Measurements from ENCODE around the gene INTS2. TPM values are rescaled to one million over a fixed set of nuclear protein-coding genes. Genes with fewer than 3 reads are reported as not detected.
"Not testable (repeated sequence)": the region's sequence is repeated elsewhere in the genome, so short reads cannot be mapped to it uniquely, and the experiment has no call there.

Gene INTS2
- total RNA-seq, 5 donors from 2014 or later (not counting 1 experiment from before 2014, with no cell fraction given), result 15.2 to 21.2 (median 16.9) TPM

DNA sequence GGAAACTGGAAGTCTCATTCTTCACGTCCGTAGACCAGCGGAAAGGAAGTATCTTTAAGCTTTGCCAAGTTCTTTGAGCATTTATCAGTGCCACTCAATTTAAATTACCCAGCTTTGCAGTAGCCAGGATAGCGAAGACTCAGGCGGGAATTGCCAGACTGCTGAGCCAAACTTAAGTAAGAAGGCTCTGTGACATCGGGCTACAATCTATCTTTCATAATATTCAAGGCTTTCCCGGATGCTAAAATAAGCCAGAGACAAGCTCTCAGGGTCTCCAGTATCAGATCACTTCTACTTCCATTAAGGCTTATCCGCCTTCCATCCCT lies 64.0 kb downstream of the INTS2 start:
- 4% methylated on average over 7 of the region's 8 CpGs for WGBS (ENCODE audit: insufficient coverage)
- Mint-ChIP-seq H3K4me3 (peak overlapping the region; percentile 94 to 97 (median 95)), H3K27ac (peak overlapping the region; percentile 93 to 94), H3K4me1 (peaks cover 27 to 37% (median 30%) of the 10 kb centered on the region in 3 donors), H3K9me3 (no peaks in the 10 kb centered on the region), H3K36me3 (peaks cover 4% of the 10 kb centered on the region), H3K27me3 (no peaks in the 10 kb centered on the region)
- H3K9me3 ChIP-seq, result no peaks in the 10 kb centered on the region
- peak overlapping the region; percentile 81 to 96 for H3K4me3 ChIP-seq (ENCODE audit: control insufficient read depth in 1 of 2, extremely low read depth in 1 of 2, low read length in 1 of 2)
- peaks cover 4 to 12% of the 10 kb centered on the region in 2 experiments for H3K4me1 ChIP-seq (ENCODE audit: control insufficient read depth in 1 of 2, extremely low read depth in 1 of 2, insufficient read depth in 2 of 2, low read length in 2 of 2)
- POLR2A ChIA-PET, result interaction anchor here in 1 of 2 donors (0.6 to 0.7 kb wide), 7 partner anchors 11 to 1628 kb away, joined by 4 to 10 read pairs (median 6); no protein-coding TSS in a partner anchor
- CTCF ChIA-PET, result interaction anchor here (0.6 to 1.2 kb wide), 4 partner anchors 41 to 820 kb away, joined by 3 to 5 read pairs (median 4); no protein-coding TSS in a partner anchor
- H3K27me3 ChIP-seq (replicated peaks in 1 of 2; ENCODE audit: control insufficient read depth in 2 of 2, extremely low read depth in 1 of 2, insufficient read depth in 2 of 2, low read length in 1 of 2), result no peaks in the 10 kb centered on the region
- peak in 1 of 35 experiments; percentile 0 for DNase-seq
- ATAC-seq (replicated peaks in 1 of 4), result peak in 3 of 4 experiments; percentile 0 to 19 (median 11)
- H3K36me3 ChIP-seq (ENCODE audit: control insufficient read depth in 2 of 2, extremely low read depth in 1 of 2, insufficient read depth in 1 of 2, low read length in 1 of 2), result peaks cover 0 to 3% of the 10 kb centered on the region in 2 donors
- H3K27ac ChIP-seq (ENCODE audit: low read length), result peak overlapping the region; percentile 61

- Histone ChIP-seq H3K27me3 (replicated peaks in 1 of 2; ENCODE audit: control insufficient read depth in 2 of 2, extremely low read depth in 1 of 2, insufficient read depth in 2 of 2, low read length in 1 of 2) (no peaks in the 10 kb centered on the region), H3K4me3 (ENCODE audit: control insufficient read depth in 1 of 2, extremely low read depth in 1 of 2, low read length in 1 of 2) (peak within 1 kb of the TSS; percentile 81 to 96), H3K36me3 (ENCODE audit: control insufficient read depth in 2 of 2, extremely low read depth in 1 of 2, insufficient read depth in 1 of 2, low read length in 1 of 2) (peaks cover 0 to 3% of the 10 kb centered on the region in 2 donors), H3K4me1 (ENCODE audit: control insufficient read depth in 1 of 2, extremely low read depth in 1 of 2, insufficient read depth in 2 of 2, low read length in 2 of 2) (peaks cover 4 to 12% of the 10 kb centered on the region in 2 experiments), H3K27ac (ENCODE audit: low read length) (peak within 1 kb of the TSS; percentile 61), H3K9me3 (no peaks in the 10 kb centered on the region)
- Mint-ChIP-seq H3K4me1 (peaks cover 27 to 37% (median 30%) of the 10 kb centered on the region in 3 donors), H3K36me3 (peaks cover 4% of the 10 kb centered on the region), H3K9me3 (no peaks in the 10 kb centered on the region), H3K27ac (peak within 1 kb of the TSS; percentile 93 to 94), H3K4me3 (peak within 1 kb of the TSS; percentile 94 to 97 (median 95)), H3K27me3 (no peaks in the 10 kb centered on the region)
- DNase-seq (peak; percentile 69 to 93 (median 85)), ATAC-seq (replicated peaks in 1 of 4) (peak; percentile 99)
- POLR2A ChIA-PET, result interaction anchor here in 1 of 2 donors (0.6 to 0.7 kb wide), 9 partner anchors 11 to 1629 kb away, joined by 3 to 10 read pairs (median 4); no protein-coding TSS in a partner anchor
- CTCF ChIA-PET, result interaction anchor here (0.6 to 1.2 kb wide), 6 partner anchors 12 to 819 kb away, joined by 3 to 9 read pairs (median 4); no protein-coding TSS in a partner anchor
- 0% methylated on average over 39 of the region's 43 CpGs for WGBS (ENCODE audit: insufficient coverage)
Measured at GRCh38 chr17:61862975-61863800, 64.6 kb downstream of the INTS2 start, which contains the start of gene BRIP1. Gene BRIP1, minus strand, starts transcription at chr17:61863528. Its CDS starts 1,989 bp downstream, at chr17:61861539.

- no peaks in the 10 kb centered on the region for H3K9me3 Mint-ChIP-seq
- peaks cover 27 to 37% (median 30%) of the 10 kb centered on the region in 3 donors for H3K4me1 Mint-ChIP-seq
- ChIA-PET POLR2A (no interaction called here), CTCF (interaction anchor here in 1 of 2 donors (0.6 kb wide), 1 partner anchor 247 kb away, joined by 3 read pairs; no protein-coding TSS in a partner anchor)
- Histone ChIP-seq H3K9me3 (no peaks in the 10 kb centered on the region), H3K27me3 (replicated peaks in 1 of 2; ENCODE audit: control insufficient read depth in 2 of 2, extremely low read depth in 1 of 2, insufficient read depth in 2 of 2, low read length in 1 of 2) (no peaks in the 10 kb centered on the region), H3K27ac (ENCODE audit: low read length) (no peak overlapping the region), H3K4me1 (ENCODE audit: control insufficient read depth in 1 of 2, extremely low read depth in 1 of 2, insufficient read depth in 2 of 2, low read length in 2 of 2) (peaks cover 4 to 12% of the 10 kb centered on the region in 2 experiments), H3K36me3 (ENCODE audit: control insufficient read depth in 2 of 2, extremely low read depth in 1 of 2, insufficient read depth in 1 of 2, low read length in 1 of 2) (no peaks in the 10 kb centered on the region), H3K4me3 (ENCODE audit: control insufficient read depth in 1 of 2, extremely low read depth in 1 of 2, low read length in 1 of 2) (no peak overlapping the region)
- DNase-seq (no peak), ATAC-seq (replicated peaks in 1 of 4) (no peak)
- H3K36me3 Mint-ChIP-seq, result peaks cover 4% of the 10 kb centered on the region
- H3K4me3 Mint-ChIP-seq, result peak overlapping the region; percentile 94 to 97 (median 95)
- WGBS (ENCODE audit: insufficient coverage), result no CpG with 5 or more reads among the region's 1 CpG
- H3K27ac Mint-ChIP-seq, result peak overlapping the region; percentile 40 to 93
- H3K27me3 Mint-ChIP-seq, result no peaks in the 10 kb centered on the region
Measured at GRCh38 chr17:61862105-61862574, 65.6 kb downstream of the INTS2 start.

DNA sequence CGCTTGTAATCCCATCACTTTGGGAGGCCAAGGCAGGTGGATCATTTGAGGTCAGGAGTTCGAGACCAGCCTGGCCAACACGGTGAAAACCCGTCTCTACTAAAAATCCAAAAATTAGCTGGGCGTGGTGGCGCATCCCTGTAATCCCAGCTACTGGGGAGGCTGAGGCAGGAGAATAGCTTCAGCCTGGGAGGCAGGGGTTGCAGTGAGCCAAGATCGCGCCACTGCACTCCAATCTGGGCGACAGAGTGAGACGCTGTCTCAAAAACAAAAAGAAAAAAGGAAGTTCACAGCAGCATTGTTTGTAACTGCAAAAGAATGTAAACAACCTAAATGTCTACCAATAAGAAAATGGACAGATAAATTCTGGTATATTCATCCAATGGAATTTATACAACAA lies 67.4 kb downstream of the INTS2 start:
- ATAC-seq (replicated peaks in 1 of 4); DNase-seq; POLR2A ChIA-PET; H3K9me3 ChIP-seq; H3K4me3 Mint-ChIP-seq; CTCF ChIA-PET; H3K36me3 Mint-ChIP-seq; H3K36me3 ChIP-seq (ENCODE audit: control insufficient read depth in 2 of 2, extremely low read depth in 1 of 2, insufficient read depth in 1 of 2, low read length in 1 of 2); H3K27me3 Mint-ChIP-seq; H3K27ac Mint-ChIP-seq; H3K4me3 ChIP-seq (ENCODE audit: control insufficient read depth in 1 of 2, extremely low read depth in 1 of 2, low read length in 1 of 2); H3K27ac ChIP-seq (ENCODE audit: low read length); H3K27me3 ChIP-seq (replicated peaks in 1 of 2; ENCODE audit: control insufficient read depth in 2 of 2, extremely low read depth in 1 of 2, insufficient read depth in 2 of 2, low read length in 1 of 2); H3K9me3 Mint-ChIP-seq: not testable (repeated sequence)
- H3K4me1 ChIP-seq (ENCODE audit: control insufficient read depth in 1 of 2, extremely low read depth in 1 of 2, insufficient read depth in 2 of 2, low read length in 2 of 2), result peaks cover 4 to 12% of the 10 kb centered on the region in 2 experiments
- peaks cover 27 to 37% (median 30%) of the 10 kb centered on the region in 3 donors for H3K4me1 Mint-ChIP-seq
- WGBS (ENCODE audit: insufficient coverage), result 100% methylated on average over 3 of the region's 10 CpGs

DNA sequence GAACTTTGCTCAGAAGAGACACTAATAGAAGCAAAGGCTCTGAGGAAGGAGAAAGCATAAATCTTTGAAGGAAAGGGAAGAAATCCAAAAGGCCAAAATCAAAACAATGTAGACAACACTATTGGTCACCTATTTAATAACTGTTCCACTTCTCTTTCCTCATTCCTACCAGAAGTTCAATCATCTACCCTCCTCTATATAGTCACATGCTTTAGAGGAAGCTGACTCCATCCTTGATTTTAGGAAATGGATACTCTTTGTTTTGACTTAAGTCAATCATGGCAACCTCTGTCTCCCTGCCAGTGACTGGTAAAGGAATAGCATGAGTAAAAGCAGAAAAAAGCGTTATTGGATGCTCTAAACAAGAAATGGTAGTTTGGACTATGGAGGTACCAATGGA lies 71.7 kb downstream of the INTS2 start:
- H3K27ac Mint-ChIP-seq, result no peak overlapping the region

DNA sequence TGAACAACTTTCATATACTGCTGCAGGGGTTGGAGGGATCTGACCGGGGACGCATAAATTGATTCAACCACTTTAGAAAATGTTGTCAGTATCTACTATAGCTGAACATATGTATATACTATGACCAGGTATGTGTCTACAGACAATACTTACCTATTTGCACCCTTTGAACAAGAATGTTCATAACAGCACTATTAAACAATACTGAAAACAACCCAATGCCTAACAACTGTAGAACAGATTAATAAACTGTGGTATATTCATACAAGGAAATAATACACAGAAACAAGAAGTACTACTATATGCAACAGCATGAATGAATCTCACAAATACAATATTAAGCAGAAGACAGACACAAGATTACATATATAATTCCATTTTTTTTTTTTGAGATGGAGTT lies 74.9 kb downstream of the INTS2 start:
- ATAC-seq (replicated peaks in 1 of 4) (no peak), DNase-seq (no peak)
- no peak overlapping the region for H3K27ac Mint-ChIP-seq
- Histone ChIP-seq H3K9me3 (no peaks in the 10 kb centered on the region), H3K27me3 (replicated peaks in 1 of 2; ENCODE audit: control insufficient read depth in 2 of 2, extremely low read depth in 1 of 2, insufficient read depth in 2 of 2, low read length in 1 of 2) (no peaks in the 10 kb centered on the region), H3K36me3 (ENCODE audit: control insufficient read depth in 2 of 2, extremely low read depth in 1 of 2, insufficient read depth in 1 of 2, low read length in 1 of 2) (no peaks in the 10 kb centered on the region), H3K4me1 (ENCODE audit: control insufficient read depth in 1 of 2, extremely low read depth in 1 of 2, insufficient read depth in 2 of 2, low read length in 2 of 2) (no peaks in the 10 kb centered on the region), H3K4me3 (ENCODE audit: control insufficient read depth in 1 of 2, extremely low read depth in 1 of 2, low read length in 1 of 2) (no peak overlapping the region), H3K27ac (ENCODE audit: low read length) (no peak overlapping the region)
- peaks cover 18% of the 10 kb centered on the region for H3K36me3 Mint-ChIP-seq
- H3K27me3 Mint-ChIP-seq, result no peaks in the 10 kb centered on the region
- no CpG with 5 or more reads among the region's 2 CpGs for WGBS (ENCODE audit: insufficient coverage)
- ChIA-PET CTCF (no interaction called here), POLR2A (no interaction called here)
- H3K4me3 Mint-ChIP-seq, result no peak overlapping the region
- H3K9me3 Mint-ChIP-seq, result no peaks in the 10 kb centered on the region
- H3K4me1 Mint-ChIP-seq, result no peaks in the 10 kb centered on the region

More for the DNA sequence above, 71.7 kb downstream of the INTS2 start:
- Mint-ChIP-seq H3K27me3 (no peaks in the 10 kb centered on the region), H3K4me1 (peaks cover 0 to 5% (median 0%) of the 10 kb centered on the region in 3 donors), H3K4me3 (no peak overlapping the region), H3K36me3 (peaks cover 15% of the 10 kb centered on the region), H3K9me3 (no peaks in the 10 kb centered on the region)
- DNase-seq, result no peak
- ATAC-seq (replicated peaks in 1 of 4), result no peak
- no peaks in the 10 kb centered on the region for H3K9me3 ChIP-seq
- WGBS (ENCODE audit: insufficient coverage), result no CpG with 5 or more reads among the region's 1 CpG
- no peaks in the 10 kb centered on the region for H3K27me3 ChIP-seq (replicated peaks in 1 of 2; ENCODE audit: control insufficient read depth in 2 of 2, extremely low read depth in 1 of 2, insufficient read depth in 2 of 2, low read length in 1 of 2)
- ChIA-PET CTCF (no interaction called here), POLR2A (no interaction called here)
- H3K27ac ChIP-seq (ENCODE audit: low read length), result no peak overlapping the region
- H3K36me3 ChIP-seq (ENCODE audit: control insufficient read depth in 2 of 2, extremely low read depth in 1 of 2, insufficient read depth in 1 of 2, low read length in 1 of 2), result no peaks in the 10 kb centered on the region
- no peaks in the 10 kb centered on the region for H3K4me1 ChIP-seq (ENCODE audit: control insufficient read depth in 1 of 2, extremely low read depth in 1 of 2, insufficient read depth in 2 of 2, low read length in 2 of 2)
- H3K4me3 ChIP-seq (ENCODE audit: control insufficient read depth in 1 of 2, extremely low read depth in 1 of 2, low read length in 1 of 2), result no peak overlapping the region

Data from T-cell (primary cell).